ENCODE results near the gene FAM135A. TPM values are rescaled to one million over a fixed set of nuclear protein-coding genes. Genes with fewer than 3 reads are reported as not detected.
"Not testable (repeated sequence)": the region's sequence is repeated elsewhere in the genome, so short reads cannot be mapped to it uniquely, and the experiment has no call there.

FAM135A gene
- total and polyA plus RNA-seq, 10 of the 15 experiments (the other 5 are each of a cell fraction or from before 2014, with no cell fraction given), result 3.9 to 24.5 (median 13.7) TPM

- POLR2A ChIA-PET, result interaction anchor here (0.7 kb wide), 1 partner anchor 74 kb away, joined by 3 read pairs; no protein-coding TSS in a partner anchor
- H3K27ac ChIP-seq (ENCODE audit: control insufficient read depth, insufficient read depth); H3K4me1 ChIP-seq (ENCODE audit: control insufficient read depth, insufficient read depth, low read length); H3K27me3 ChIP-seq (replicated peaks in 1 of 2; ENCODE audit: control insufficient read depth in 2 of 2, insufficient read depth in 2 of 2, low read length in 1 of 2); H4K20me1 ChIP-seq (ENCODE audit: control insufficient read depth, insufficient read depth); CTCF ChIA-PET; BruUV-seq (replicated peaks); H3K36me3 ChIP-seq (ENCODE audit: control insufficient read depth in 2 of 2, insufficient read depth in 2 of 2, low read length in 1 of 2); RAD21 ChIA-PET (ENCODE audit: unreplicated experiment); H2AFZ ChIP-seq (ENCODE audit: control insufficient read depth, low read depth, low read length); in situ Hi-C loops (cut with MboI); FAIRE-seq; H3K9me3 ChIP-seq (replicated peaks; ENCODE audit: control insufficient read depth, insufficient read depth, low read length); H3K4me3 ChIP-seq; H3K79me2 ChIP-seq (ENCODE audit: control insufficient read depth, insufficient read depth, low read length); ATAC-seq; SMC1A ChIA-PET (ENCODE audit: uncharacterized antibody, unreplicated experiment); H3K4me2 ChIP-seq (ENCODE audit: control insufficient read depth, insufficient read depth); intact Hi-C loops (cut with micrococcal nuclease; ENCODE audit: unreplicated experiment); DNase-seq (ENCODE audit: low read depth, low spot score); H3K9ac ChIP-seq (ENCODE audit: control insufficient read depth, insufficient read depth, low read length): not testable (repeated sequence)
- WGBS (ENCODE audit: insufficient coverage, insufficient replicate concordance, low lambda C conversion rate, missing lambda C conversion rate), result 100% methylated on average over 2 of the region's 2 CpGs
Observed at GRCh38 chr6:70453899-70454298, 40.6 kb downstream of the FAM135A start.

- in situ Hi-C loops (cut with MboI), result no loop called here
- H3K27ac ChIP-seq (ENCODE audit: control insufficient read depth, insufficient read depth), result no peak overlapping the region
- no peaks in the 10 kb centered on the region for H3K27me3 ChIP-seq (replicated peaks in 1 of 2; ENCODE audit: control insufficient read depth in 2 of 2, insufficient read depth in 2 of 2, low read length in 1 of 2)
- H3K4me2 ChIP-seq (ENCODE audit: control insufficient read depth, insufficient read depth), result no peak overlapping the region
- POLR2A ChIA-PET, result no interaction called here
- H2AFZ ChIP-seq (ENCODE audit: control insufficient read depth, low read depth, low read length), result no peak overlapping the region
- SMC1A ChIA-PET (ENCODE audit: uncharacterized antibody, unreplicated experiment), result no interaction called here
- BruUV-seq (replicated peaks), result no TSS peak
- no peaks in the 10 kb centered on the region for H3K4me1 ChIP-seq (ENCODE audit: control insufficient read depth, insufficient read depth, low read length)
- no peaks in the 10 kb centered on the region; the same call in 1 of the 3 replicates for H3K9me3 ChIP-seq (replicated peaks; ENCODE audit: control insufficient read depth, insufficient read depth, low read length)
- RAD21 ChIA-PET (ENCODE audit: unreplicated experiment), result no interaction called here
- no peak for ATAC-seq
- DNase-seq (ENCODE audit: low read depth, low spot score), result no peak
- TF ChIP-seq HSF1 (IDR thresholded peaks at IDR 0.05; ENCODE audit: low read depth, low read length), result no peak
- no peak for TF ChIP-seq CEBPB (IDR thresholded peaks at IDR 0.05; ENCODE audit: borderline replicate concordance in 1 of 2, low read depth in 2 of 2, low read length in 2 of 2)
- TF ChIP-seq KDM1A (IDR thresholded peaks at IDR 0.05; ENCODE audit: borderline replicate concordance), result no peak
- TF ChIP-seq ZBED1 (IDR thresholded peaks at IDR 0.05; ENCODE audit: borderline replicate concordance), result no peak
- no peak for TF ChIP-seq CHD2 (IDR thresholded peaks at IDR 0.05; ENCODE audit: borderline replicate concordance, low read depth, low read length)
- TF ChIP-seq ASH2L (IDR thresholded peaks at IDR 0.05; ENCODE audit: borderline replicate concordance, low read depth), result no peak
- no peak for TF ChIP-seq NFYA (IDR thresholded peaks at IDR 0.05; ENCODE audit: borderline replicate concordance, low read depth, low read length)
- intact Hi-C loops (cut with micrococcal nuclease; ENCODE audit: unreplicated experiment), result no loop called here
- no peaks in the 10 kb centered on the region; a peak in 2 of 4 replicates for H3K36me3 ChIP-seq (ENCODE audit: control insufficient read depth in 2 of 2, insufficient read depth in 2 of 2, low read length in 1 of 2)
- no peaks in the 10 kb centered on the region for H3K79me2 ChIP-seq (ENCODE audit: control insufficient read depth, insufficient read depth, low read length)
- H4K20me1 ChIP-seq (ENCODE audit: control insufficient read depth, insufficient read depth), result no peaks in the 10 kb centered on the region
- no peak for FAIRE-seq
- WGBS (ENCODE audit: insufficient coverage, insufficient replicate concordance, low lambda C conversion rate, missing lambda C conversion rate), result 43% methylated on average over 1 of the region's 1 CpG
- CTCF ChIA-PET, result interaction anchor here (0.9 kb wide), 1 partner anchor 42 kb away, joined by 3 read pairs; no protein-coding TSS in a partner anchor
- H3K9ac ChIP-seq (ENCODE audit: control insufficient read depth, insufficient read depth, low read length), result no peak overlapping the region
- no peak overlapping the region for H3K4me3 ChIP-seq
Observed at GRCh38 chr6:70456735-70457134, 43.4 kb downstream of the FAM135A start.

All from GM12878 (cell line).